Loucy (cell line): ENCODE data around the gene NDC80.

Experiments
- H2AFZ ChIP-seq: fragments of 200-600 bp; sonication (generic); 2 replicates; pipeline ENCODE4 v1.6.0; 2016; ENCODE audit warnings: antibody characterized with exemption, mild to moderate bottlenecking, low read length, moderate library complexity
- H3F3A ChIP-seq: fragments of 200-600 bp; 2 replicates; pipeline ENCODE4 v1.6.0; 2016; ENCODE audit warnings: antibody characterized with exemption, low read depth, mild to moderate bottlenecking
- H3K27me3 ChIP-seq: fragments of 200-600 bp; sonication (generic); 2 replicates; pipeline ENCODE4 v1.6.1; 2014; ENCODE audit warnings: low read length, mild to moderate bottlenecking; ENCODE audit not compliant: insufficient read depth, poor library complexity, severe bottlenecking
- H3K36me3 ChIP-seq: fragments of 200-600 bp; sonication (generic); 2 replicates; pipeline ENCODE4 v1.6.1; 2016; ENCODE audit warnings: low read length; ENCODE audit not compliant: insufficient read depth
- H3K4me1 ChIP-seq: fragments of 200-600 bp; sonication (generic); 2 replicates; pipeline ENCODE4 v1.5.1; 2014; ENCODE audit warnings: low read length, mild to moderate bottlenecking; ENCODE audit not compliant: insufficient read depth, poor library complexity, severe bottlenecking
- H3K4me2 ChIP-seq: fragments of 200-600 bp; sonication (generic); 2 replicates; pipeline ENCODE4 v1.6.0; 2014; ENCODE audit warnings: antibody characterized with exemption, low read length, low read depth, mild to moderate bottlenecking; ENCODE audit not compliant: poor library complexity, severe bottlenecking
- H3K4me3 ChIP-seq: fragments of 200-600 bp; sonication (generic); 2 replicates; pipeline ENCODE4 v1.5.1; 2014; ENCODE audit warnings: low read length, mild to moderate bottlenecking, mixed read lengths; ENCODE audit not compliant: poor library complexity, severe bottlenecking
- H3K79me2 ChIP-seq: fragments of 200-600 bp; sonication (generic); 2 replicates; pipeline ENCODE4 v1.6.1; 2014; ENCODE audit warnings: low read length; ENCODE audit not compliant: insufficient read depth
- H3K9ac ChIP-seq: fragments of 200-600 bp; sonication (generic); 2 replicates; pipeline ENCODE4 v1.6.0; 2014; ENCODE audit warnings: mild to moderate bottlenecking, low read depth, low read length, moderate library complexity; ENCODE audit not compliant: poor library complexity, severe bottlenecking
- H3K9me2 ChIP-seq: fragments of 200-600 bp; sonication (generic); replicated peaks from 2 replicates; pipeline ENCODE4 v1.6.1; 2016; ENCODE audit warnings: low read depth, low read length, mixed read lengths
- H3K9me3 ChIP-seq: fragments of 200-600 bp; sonication (generic); 2 replicates; pipeline ENCODE4 v1.6.1; 2014; ENCODE audit warnings: mild to moderate bottlenecking, antibody characterized with exemption, low read length, low read depth; ENCODE audit not compliant: insufficient read depth
- H4K20me1 ChIP-seq: fragments of 200-600 bp; sonication (generic); 2 replicates; pipeline ENCODE4 v1.6.0; 2014; ENCODE audit warnings: antibody characterized with exemption, low read length, mild to moderate bottlenecking; ENCODE audit not compliant: insufficient read depth, poor library complexity, severe bottlenecking
- EZH2phosphoT487 ChIP-seq: fragments of 200-600 bp; IDR thresholded peaks from 2 replicates; pipeline ENCODE4 v1.6.1; 2018; ENCODE audit warnings: antibody characterized with exemption, mild to moderate bottlenecking, moderate library complexity, borderline replicate concordance
- TF ChIP-seq, protein P1 (sequence below): fragments of 200-600 bp; sonication (generic); conservative IDR thresholded peaks from 2 replicates; pipeline ENCODE4 v1.5.1; 2014; ENCODE audit warnings: mild to moderate bottlenecking, antibody characterized with exemption, low read length

Gene NDC80

GRCh38 chr18:2538236-2538635 is 33.1 kb upstream of the NDC80 start:
- H3K9me3 ChIP-seq, result no peaks in the 10 kb centered on the region
- no peaks in the 10 kb centered on the region for H3K79me2 ChIP-seq
- peaks cover 4% of the 10 kb centered on the region for H3K4me1 ChIP-seq
- H3F3A ChIP-seq, result no peaks in the 10 kb centered on the region
- H2AFZ ChIP-seq, result no peak overlapping the region
- TF ChIP-seq, protein P1, sequence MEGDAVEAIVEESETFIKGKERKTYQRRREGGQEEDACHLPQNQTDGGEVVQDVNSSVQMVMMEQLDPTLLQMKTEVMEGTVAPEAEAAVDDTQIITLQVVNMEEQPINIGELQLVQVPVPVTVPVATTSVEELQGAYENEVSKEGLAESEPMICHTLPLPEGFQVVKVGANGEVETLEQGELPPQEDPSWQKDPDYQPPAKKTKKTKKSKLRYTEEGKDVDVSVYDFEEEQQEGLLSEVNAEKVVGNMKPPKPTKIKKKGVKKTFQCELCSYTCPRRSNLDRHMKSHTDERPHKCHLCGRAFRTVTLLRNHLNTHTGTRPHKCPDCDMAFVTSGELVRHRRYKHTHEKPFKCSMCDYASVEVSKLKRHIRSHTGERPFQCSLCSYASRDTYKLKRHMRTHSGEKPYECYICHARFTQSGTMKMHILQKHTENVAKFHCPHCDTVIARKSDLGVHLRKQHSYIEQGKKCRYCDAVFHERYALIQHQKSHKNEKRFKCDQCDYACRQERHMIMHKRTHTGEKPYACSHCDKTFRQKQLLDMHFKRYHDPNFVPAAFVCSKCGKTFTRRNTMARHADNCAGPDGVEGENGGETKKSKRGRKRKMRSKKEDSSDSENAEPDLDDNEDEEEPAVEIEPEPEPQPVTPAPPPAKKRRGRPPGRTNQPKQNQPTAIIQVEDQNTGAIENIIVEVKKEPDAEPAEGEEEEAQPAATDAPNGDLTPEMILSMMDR, result no peak
- H3K36me3 ChIP-seq, result no peaks in the 10 kb centered on the region
- no peak overlapping the region for H3K4me3 ChIP-seq
- no peaks in the 10 kb centered on the region for H3K9me2 ChIP-seq
- no peak overlapping the region for H3K4me2 ChIP-seq
- no peak overlapping the region for H3K9ac ChIP-seq
- no peaks in the 10 kb centered on the region for H4K20me1 ChIP-seq
- H3K27me3 ChIP-seq, result no peaks in the 10 kb centered on the region

- H3F3A ChIP-seq, result no peaks in the 10 kb centered on the region
- H2AFZ ChIP-seq, result no peak overlapping the region
- H3K4me3 ChIP-seq, result no peak overlapping the region
- no peak overlapping the region for H3K9ac ChIP-seq
- H3K36me3 ChIP-seq, result no peaks in the 10 kb centered on the region
- H3K9me2 ChIP-seq, result no peaks in the 10 kb centered on the region
- peaks cover 4% of the 10 kb centered on the region for H3K4me1 ChIP-seq
- H3K9me3 ChIP-seq, result no peaks in the 10 kb centered on the region
- no peaks in the 10 kb centered on the region for H3K79me2 ChIP-seq
- TF ChIP-seq, protein P1, result no peak
- TF ChIP-seq EZH2phosphoT487, result no peak
- H3K4me2 ChIP-seq, result no peak overlapping the region
- no peaks in the 10 kb centered on the region for H3K27me3 ChIP-seq
- H4K20me1 ChIP-seq, result no peaks in the 10 kb centered on the region
Observed at GRCh38 chr18:2538844-2539243, 32.5 kb upstream of the NDC80 start.

DNA sequence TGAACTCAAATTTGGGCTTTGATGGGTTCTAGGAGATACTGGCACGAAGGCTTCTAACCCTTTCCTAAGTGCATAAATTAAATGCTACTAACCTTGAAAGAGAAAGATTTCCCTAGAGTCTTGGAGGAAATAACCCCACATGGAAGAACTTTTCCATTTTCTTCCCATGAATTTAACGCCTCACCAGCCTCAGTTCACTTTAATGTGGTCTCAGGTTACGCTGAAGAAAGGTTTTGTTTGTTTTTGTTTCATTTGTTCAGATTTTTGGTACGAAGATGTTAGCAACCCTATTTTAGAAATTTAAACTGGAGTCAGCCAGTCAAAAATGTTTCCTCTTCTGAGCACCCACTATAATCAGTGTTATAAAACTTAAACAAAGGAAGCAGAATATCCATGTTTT is 30.8 kb upstream of the NDC80 start:
- Histone ChIP-seq H3K9me2 (no peaks in the 10 kb centered on the region), H3K4me3 (no peak overlapping the region), H3K9ac (no peak overlapping the region), H3K4me1 (peaks cover 4% of the 10 kb centered on the region), H3K36me3 (no peaks in the 10 kb centered on the region), H3K9me3 (no peaks in the 10 kb centered on the region), H3K4me2 (no peak overlapping the region), H3K27me3 (no peaks in the 10 kb centered on the region), H3K79me2 (no peaks in the 10 kb centered on the region), H2AFZ (no peak overlapping the region), H3F3A (no peaks in the 10 kb centered on the region), H4K20me1 (no peaks in the 10 kb centered on the region)
- TF ChIP-seq, protein P1, result no peak
- no peak for TF ChIP-seq EZH2phosphoT487
